D721Med (cell line): Measurements from ENCODE around the gene CRYZ.

ENCODE experiments used
- DNase-seq: peaks from one replicate; pipeline ENCODE4 v3.0.0; 2011; ENCODE audit warnings: low spot score; ENCODE audit not compliant: insufficient read length
- FAIRE-seq: peaks from 2 replicates; lab custom pipeline; 2011; peaks lifted over from hg19 to GRCh38; lab: Jason Lieb, UNC
- TF ChIP-seq, protein P1 (sequence below): IDR thresholded peaks from 2 replicates; pipeline ENCODE4 v1.5.1; 2012; ENCODE audit warnings: mild to moderate bottlenecking, control low read depth; ENCODE audit not compliant: insufficient read depth; ENCODE audit errors: missing control alignments

Gene CRYZ

DNA sequence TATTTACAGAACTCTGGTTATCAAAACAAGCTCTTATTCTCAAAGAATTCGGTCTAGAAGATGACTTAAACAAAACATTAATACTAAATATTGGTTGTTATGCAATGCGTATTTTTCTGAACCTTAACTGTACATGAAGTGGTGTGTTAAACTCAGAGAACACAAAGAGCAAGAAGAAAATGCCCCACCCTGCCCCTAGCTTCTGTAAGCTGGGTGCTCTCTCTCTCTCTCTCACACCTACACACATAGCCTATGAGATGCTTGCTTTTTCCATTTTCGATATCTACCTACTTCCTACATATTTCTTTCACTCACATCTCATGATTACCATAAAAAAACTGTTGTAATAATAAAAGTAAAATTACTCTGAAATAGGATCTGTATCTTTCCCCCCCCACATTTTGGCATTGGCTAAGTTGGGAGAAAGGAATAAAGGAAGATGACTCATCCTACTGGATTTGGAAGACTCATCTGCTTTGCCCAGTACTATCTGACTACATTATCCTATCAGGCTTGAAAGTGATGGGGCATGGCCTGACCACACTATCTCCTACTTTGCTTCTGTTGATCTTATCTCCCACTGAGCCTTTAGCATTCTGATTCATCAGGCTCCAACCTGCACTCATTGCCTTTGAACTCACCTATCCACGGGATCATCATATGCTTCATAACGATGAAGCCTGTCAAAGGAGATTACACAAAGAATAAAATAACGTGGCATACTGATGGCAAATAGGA lies 2.9 kb downstream of the CRYZ start:
- peak; percentile 84 for FAIRE-seq
- DNase-seq, result peak; percentile 28
- TF ChIP-seq, protein P1, sequence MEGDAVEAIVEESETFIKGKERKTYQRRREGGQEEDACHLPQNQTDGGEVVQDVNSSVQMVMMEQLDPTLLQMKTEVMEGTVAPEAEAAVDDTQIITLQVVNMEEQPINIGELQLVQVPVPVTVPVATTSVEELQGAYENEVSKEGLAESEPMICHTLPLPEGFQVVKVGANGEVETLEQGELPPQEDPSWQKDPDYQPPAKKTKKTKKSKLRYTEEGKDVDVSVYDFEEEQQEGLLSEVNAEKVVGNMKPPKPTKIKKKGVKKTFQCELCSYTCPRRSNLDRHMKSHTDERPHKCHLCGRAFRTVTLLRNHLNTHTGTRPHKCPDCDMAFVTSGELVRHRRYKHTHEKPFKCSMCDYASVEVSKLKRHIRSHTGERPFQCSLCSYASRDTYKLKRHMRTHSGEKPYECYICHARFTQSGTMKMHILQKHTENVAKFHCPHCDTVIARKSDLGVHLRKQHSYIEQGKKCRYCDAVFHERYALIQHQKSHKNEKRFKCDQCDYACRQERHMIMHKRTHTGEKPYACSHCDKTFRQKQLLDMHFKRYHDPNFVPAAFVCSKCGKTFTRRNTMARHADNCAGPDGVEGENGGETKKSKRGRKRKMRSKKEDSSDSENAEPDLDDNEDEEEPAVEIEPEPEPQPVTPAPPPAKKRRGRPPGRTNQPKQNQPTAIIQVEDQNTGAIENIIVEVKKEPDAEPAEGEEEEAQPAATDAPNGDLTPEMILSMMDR, result no peak

DNA sequence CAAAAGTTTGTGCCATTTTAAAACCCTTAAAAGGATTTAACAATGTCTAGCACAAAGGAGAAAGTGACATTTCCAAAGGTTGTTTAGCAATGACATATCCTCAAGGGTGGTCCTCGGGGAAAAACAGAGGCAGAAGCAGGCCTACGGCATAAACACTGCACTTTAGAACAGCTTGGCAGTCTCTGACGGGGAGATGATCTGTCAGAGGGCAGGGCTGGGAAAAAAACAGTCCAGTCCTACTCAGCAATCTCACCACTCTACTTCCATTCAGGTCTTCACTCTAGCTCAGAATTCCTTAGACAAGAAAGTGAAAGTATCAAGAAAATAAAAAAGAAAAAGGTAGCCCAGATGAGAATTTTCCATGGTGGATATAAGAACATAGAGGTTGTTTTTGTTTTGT lies 4.1 kb downstream of the CRYZ start:
- DNase-seq, result no peak
- TF ChIP-seq, protein P1, result no peak
- no peak for FAIRE-seq

DNA sequence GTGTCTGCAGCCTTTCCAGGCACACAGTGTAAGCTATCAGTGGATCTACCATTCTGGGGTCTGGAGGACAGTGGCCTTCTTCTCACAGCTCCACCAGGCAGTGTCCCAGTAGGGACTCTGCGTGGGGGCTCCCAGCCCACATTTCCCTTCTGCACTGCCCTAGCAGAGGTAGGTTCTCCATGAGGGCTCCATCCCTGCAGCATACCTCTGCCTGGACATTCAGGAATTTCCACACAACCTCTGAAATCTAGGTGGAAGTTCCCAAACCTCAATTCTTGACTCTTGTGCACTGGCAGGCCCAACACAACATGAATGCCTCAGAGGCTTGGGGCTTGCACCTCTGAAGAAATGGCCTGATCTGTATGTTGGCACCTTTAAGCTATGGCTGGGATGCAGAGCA lies 6.8 kb downstream of the CRYZ start:
- DNase-seq, result no peak
- FAIRE-seq, result no peak
- TF ChIP-seq, protein P1, result no peak

DNA sequence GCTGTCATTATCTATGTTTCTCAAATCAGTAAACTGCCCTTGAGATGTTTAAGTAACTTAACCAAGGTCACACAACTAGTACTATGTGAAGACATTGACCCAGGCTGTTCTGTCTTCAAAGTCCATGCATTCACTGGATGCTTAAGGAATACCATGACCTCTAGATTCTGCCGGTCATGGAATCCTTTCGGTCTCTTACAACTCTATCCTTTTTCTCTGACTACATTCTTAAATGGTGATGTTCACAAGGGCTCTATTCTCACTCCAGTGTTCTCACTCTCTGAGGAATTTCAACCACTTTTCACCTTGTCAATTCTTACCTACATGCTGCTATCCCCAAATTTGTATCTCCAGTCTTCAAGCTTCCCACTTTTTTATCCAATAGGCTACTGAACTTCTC lies 15.2 kb downstream of the CRYZ start:
- FAIRE-seq, result no peak
- no peak for DNase-seq
- TF ChIP-seq, protein P1, result no peak

DNA sequence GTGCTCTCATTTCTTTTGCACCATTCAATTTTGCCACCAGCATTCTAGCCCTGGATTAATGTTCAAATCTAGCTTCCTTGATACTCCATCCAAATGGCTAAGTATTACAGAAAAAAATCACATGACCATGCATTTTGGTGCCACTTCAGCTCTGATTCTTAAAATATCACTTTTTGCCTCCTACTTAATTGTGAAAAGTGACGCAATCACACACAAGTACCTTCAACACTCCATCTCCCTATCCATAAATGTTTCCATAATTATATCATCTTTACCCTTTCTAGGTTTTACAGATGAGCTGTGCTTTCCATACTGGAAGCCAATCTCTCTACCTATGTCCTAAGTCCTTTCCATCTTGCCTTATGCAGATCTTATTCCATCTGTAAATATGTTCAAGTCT lies 16.0 kb downstream of the CRYZ start:
- FAIRE-seq (no peak), DNase-seq (no peak)
- TF ChIP-seq, protein P1, result no peak

DNA sequence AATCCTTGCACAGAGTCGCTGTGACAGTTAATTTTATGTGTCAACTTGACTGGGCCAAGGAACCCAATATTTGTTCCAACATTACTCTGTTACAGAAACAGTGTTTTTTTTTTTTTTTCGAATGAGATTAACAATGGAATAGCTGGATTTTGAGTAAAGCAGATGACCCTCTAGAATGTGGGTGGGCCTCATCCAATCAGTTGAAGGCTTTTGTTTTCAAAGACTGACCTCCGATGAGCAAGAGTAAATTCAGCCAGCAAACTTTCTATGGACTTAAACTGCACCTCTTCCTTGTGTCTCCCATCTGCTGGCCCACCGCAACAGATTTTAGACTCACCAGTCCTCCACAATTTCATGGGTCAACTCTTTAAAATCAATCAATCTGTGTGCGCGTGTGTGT lies 17.0 kb downstream of the CRYZ start:
- no peak for FAIRE-seq
- TF ChIP-seq, protein P1, result no peak
- DNase-seq, result no peak

DNA sequence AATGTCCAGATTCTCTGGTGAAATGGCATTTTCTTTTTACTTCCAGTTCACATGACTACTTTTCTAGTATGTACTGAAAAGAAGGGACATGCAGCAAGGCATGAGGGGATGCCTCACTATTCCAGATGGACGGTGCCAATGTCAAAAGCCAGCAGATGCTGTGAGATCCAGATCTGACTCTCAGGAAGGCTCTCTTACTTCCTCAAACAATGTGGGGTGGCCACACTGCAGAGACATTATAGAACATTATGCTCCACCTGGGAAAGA lies 17.7 kb downstream of the CRYZ start:
- no peak for DNase-seq
- FAIRE-seq, result no peak
- TF ChIP-seq, protein P1, result no peak
